GM23338 (cell line): ENCODE measurements around the gene SERPINB2. TPM values are rescaled to one million over a fixed set of nuclear protein-coding genes. Genes with fewer than 3 reads are reported as not detected.

ENCODE experiments used
- ATAC-seq: fragments of 200-7000 bp; cut with Tn5 transposase; 3 replicates; pipeline ENCODE4 v1.9.1; 2020
- DNase-seq: peaks from one replicate; pipeline ENCODE4 v3.0.0-alpha.2; 2015; ENCODE audit warnings: low spot score
- H2AFZ ChIP-seq: fragments of 200-600 bp; sonication (generic); 2 replicates; pipeline ENCODE4 v1.8.0; 2016; ENCODE audit warnings: antibody characterized with exemption, mild to moderate bottlenecking, moderate library complexity
- H3F3A ChIP-seq: fragments of 200-600 bp; sonication (generic); replicated peaks from 2 replicates; pipeline ENCODE4 v1.8.0; 2017; ENCODE audit warnings: antibody characterized with exemption, mixed run types, low read depth
- H3K27ac ChIP-seq: fragments of 200-600 bp; sonication (generic); 2 replicates; pipeline ENCODE4 v1.6.1; 2016; ENCODE audit warnings: low read depth
- H3K27me3 ChIP-seq: fragments of 200-600 bp; sonication (generic); 2 replicates; pipeline ENCODE4 v1.8.0; 2016; ENCODE audit warnings: mild to moderate bottlenecking, mixed run types, moderate library complexity; ENCODE audit not compliant: insufficient read depth
- H3K36me3 ChIP-seq: fragments of 200-600 bp; sonication (generic); 2 replicates; pipeline ENCODE4 v1.8.0; 2016; ENCODE audit warnings: mild to moderate bottlenecking; ENCODE audit not compliant: insufficient read depth
- H3K4me1 ChIP-seq: fragments of 200-600 bp; sonication (generic); 2 replicates; pipeline ENCODE4 v1.8.0; 2016; ENCODE audit warnings: mild to moderate bottlenecking, moderate library complexity; ENCODE audit not compliant: insufficient read depth
- H3K4me2 ChIP-seq: fragments of 200-600 bp; sonication (generic); 2 replicates; pipeline ENCODE4 v1.7.1; 2017; ENCODE audit warnings: mixed run types
- H3K4me3 ChIP-seq: fragments of 200-600 bp; sonication (generic); 2 replicates; pipeline ENCODE4 v1.6.1; 2016; ENCODE audit warnings: mixed run types
- H3K79me2 ChIP-seq: fragments of 200-600 bp; sonication (generic); replicated peaks from 2 replicates; pipeline ENCODE4 v1.8.0; 2017; ENCODE audit warnings: mild to moderate bottlenecking; ENCODE audit not compliant: insufficient read depth
- H3K9me2 ChIP-seq: fragments of 200-600 bp; sonication (generic); 2 replicates; pipeline ENCODE4 v1.8.0; 2017; ENCODE audit not compliant: insufficient read depth
- H4K20me1 ChIP-seq: fragments of 200-600 bp; sonication (generic); replicated peaks from 2 replicates; pipeline ENCODE4 v1.8.0; 2017; ENCODE audit warnings: mild to moderate bottlenecking; ENCODE audit not compliant: insufficient read depth
- H3K27ac Mint-ChIP-seq: 2 replicates; pipeline ENCODE4 v1.8.0; 2020; ENCODE audit warnings: inconsistent platforms, mild to moderate bottlenecking, moderate library complexity, mixed read lengths
- H3K27me3 Mint-ChIP-seq: 3 replicates; pipeline ENCODE4 v1.8.0; 2022; ENCODE audit warnings: low read depth, mild to moderate bottlenecking, moderate library complexity, mixed read lengths, inconsistent platforms; ENCODE audit not compliant: insufficient read depth, poor library complexity
- H3K36me3 Mint-ChIP-seq: 3 replicates; pipeline ENCODE4 v1.8.0; 2021; ENCODE audit warnings: low read depth, mild to moderate bottlenecking, inconsistent platforms, moderate library complexity, mixed read lengths
- H3K4me1 Mint-ChIP-seq: 3 replicates; pipeline ENCODE4 v1.8.0; 2020; ENCODE audit warnings: mild to moderate bottlenecking, inconsistent platforms, mixed read lengths
- H3K4me3 Mint-ChIP-seq: 3 replicates; pipeline ENCODE4 v1.8.0; 2021; ENCODE audit warnings: moderate library complexity, mild to moderate bottlenecking, inconsistent platforms, mixed read lengths
- H3K9me3 Mint-ChIP-seq: 3 replicates; pipeline ENCODE4 v1.8.0; 2020; ENCODE audit warnings: moderate library complexity, mild to moderate bottlenecking, inconsistent platforms, mixed read lengths
- CREB1 ChIP-seq: fragments of 250-450 bp; sonication (Bioruptor Pico); IDR thresholded peaks from 2 replicates; pipeline ENCODE4 v1.5.0; 2020; ENCODE audit warnings: low read depth, mild to moderate bottlenecking, moderate library complexity
- POLR2AphosphoS5 ChIP-seq: IDR thresholded peaks from 2 replicates; pipeline ENCODE4 v1.6.1; 2016; ENCODE audit warnings: antibody characterized with exemption, low read depth
- REST ChIP-seq: IDR thresholded peaks from one replicate; pipeline ENCODE4 v1.6.1; 2018; ENCODE audit warnings: antibody characterized with exemption; ENCODE audit not compliant: unreplicated experiment
- STAT1 ChIP-seq: IDR thresholded peaks from one replicate; pipeline ENCODE4 v1.6.1; 2016; ENCODE audit warnings: antibody characterized with exemption; ENCODE audit not compliant: unreplicated experiment
- ZNF331 ChIP-seq: fragments of 250-450 bp; sonication (Bioruptor Pico); IDR thresholded peaks from 2 replicates; pipeline ENCODE4 v1.5.0; 2020; ENCODE audit warnings: low read depth, mild to moderate bottlenecking, moderate library complexity
- polyA plus RNA-seq: library from polyadenylated mRNA; unstranded; fragments of >200 nt; fragmentation: Nextera tagmentation; extraction: Ambion mirVana; gene quantifications from 2 replicates; pipeline ENCODE4 v1.2.1, GENCODE V29; 2016
- total RNA-seq: library from RNA; depleted of rRNA; stranded (reverse); fragments of >200 nt; shearing (Covaris generic); gene quantifications from 2 replicates; pipeline ENCODE4 v1.2.3, GENCODE V29; 2014
- TF ChIP-seq, protein P1 (sequence below): fragments of 250-450 bp; sonication (Bioruptor Pico); IDR thresholded peaks from 2 replicates; pipeline ENCODE4 v1.5.0; 2020; ENCODE audit warnings: mild to moderate bottlenecking, moderate library complexity

The SERPINB2 gene
- total and polyA plus RNA-seq, 2 experiments from 2014 or later, result not detected

GRCh38 chr18:63843008-63843407, 44.5 kb upstream of the SERPINB2 start:
- Histone ChIP-seq H3K36me3 (no peaks in the 10 kb centered on the region), H2AFZ (no peak overlapping the region), H3K27me3 (no peaks in the 10 kb centered on the region), H3K4me1 (no peaks in the 10 kb centered on the region), H3K27ac (no peak overlapping the region), H3K4me2 (no peak overlapping the region), H3K4me3 (no peak overlapping the region), H3K9me2 (no peaks in the 10 kb centered on the region), H3F3A (no peaks in the 10 kb centered on the region), H4K20me1 (no peaks in the 10 kb centered on the region), H3K79me2 (no peaks in the 10 kb centered on the region)
- Mint-ChIP-seq H3K36me3 (no peaks in the 10 kb centered on the region), H3K4me3 (no peak overlapping the region), H3K4me1 (no peaks in the 10 kb centered on the region), H3K9me3 (no peaks in the 10 kb centered on the region), H3K27me3 (no peaks in the 10 kb centered on the region), H3K27ac (no peak overlapping the region)
- ATAC-seq (no peak), DNase-seq (no peak)
- no peak for TF ChIP-seq REST
- no peak for TF ChIP-seq ZNF331 (CRISPR knock-in tag)
- no peak for TF ChIP-seq STAT1
- TF ChIP-seq POLR2AphosphoS5, result no peak
- no peak for TF ChIP-seq CREB1 (CRISPR knock-in tag)
- TF ChIP-seq, protein P1, sequence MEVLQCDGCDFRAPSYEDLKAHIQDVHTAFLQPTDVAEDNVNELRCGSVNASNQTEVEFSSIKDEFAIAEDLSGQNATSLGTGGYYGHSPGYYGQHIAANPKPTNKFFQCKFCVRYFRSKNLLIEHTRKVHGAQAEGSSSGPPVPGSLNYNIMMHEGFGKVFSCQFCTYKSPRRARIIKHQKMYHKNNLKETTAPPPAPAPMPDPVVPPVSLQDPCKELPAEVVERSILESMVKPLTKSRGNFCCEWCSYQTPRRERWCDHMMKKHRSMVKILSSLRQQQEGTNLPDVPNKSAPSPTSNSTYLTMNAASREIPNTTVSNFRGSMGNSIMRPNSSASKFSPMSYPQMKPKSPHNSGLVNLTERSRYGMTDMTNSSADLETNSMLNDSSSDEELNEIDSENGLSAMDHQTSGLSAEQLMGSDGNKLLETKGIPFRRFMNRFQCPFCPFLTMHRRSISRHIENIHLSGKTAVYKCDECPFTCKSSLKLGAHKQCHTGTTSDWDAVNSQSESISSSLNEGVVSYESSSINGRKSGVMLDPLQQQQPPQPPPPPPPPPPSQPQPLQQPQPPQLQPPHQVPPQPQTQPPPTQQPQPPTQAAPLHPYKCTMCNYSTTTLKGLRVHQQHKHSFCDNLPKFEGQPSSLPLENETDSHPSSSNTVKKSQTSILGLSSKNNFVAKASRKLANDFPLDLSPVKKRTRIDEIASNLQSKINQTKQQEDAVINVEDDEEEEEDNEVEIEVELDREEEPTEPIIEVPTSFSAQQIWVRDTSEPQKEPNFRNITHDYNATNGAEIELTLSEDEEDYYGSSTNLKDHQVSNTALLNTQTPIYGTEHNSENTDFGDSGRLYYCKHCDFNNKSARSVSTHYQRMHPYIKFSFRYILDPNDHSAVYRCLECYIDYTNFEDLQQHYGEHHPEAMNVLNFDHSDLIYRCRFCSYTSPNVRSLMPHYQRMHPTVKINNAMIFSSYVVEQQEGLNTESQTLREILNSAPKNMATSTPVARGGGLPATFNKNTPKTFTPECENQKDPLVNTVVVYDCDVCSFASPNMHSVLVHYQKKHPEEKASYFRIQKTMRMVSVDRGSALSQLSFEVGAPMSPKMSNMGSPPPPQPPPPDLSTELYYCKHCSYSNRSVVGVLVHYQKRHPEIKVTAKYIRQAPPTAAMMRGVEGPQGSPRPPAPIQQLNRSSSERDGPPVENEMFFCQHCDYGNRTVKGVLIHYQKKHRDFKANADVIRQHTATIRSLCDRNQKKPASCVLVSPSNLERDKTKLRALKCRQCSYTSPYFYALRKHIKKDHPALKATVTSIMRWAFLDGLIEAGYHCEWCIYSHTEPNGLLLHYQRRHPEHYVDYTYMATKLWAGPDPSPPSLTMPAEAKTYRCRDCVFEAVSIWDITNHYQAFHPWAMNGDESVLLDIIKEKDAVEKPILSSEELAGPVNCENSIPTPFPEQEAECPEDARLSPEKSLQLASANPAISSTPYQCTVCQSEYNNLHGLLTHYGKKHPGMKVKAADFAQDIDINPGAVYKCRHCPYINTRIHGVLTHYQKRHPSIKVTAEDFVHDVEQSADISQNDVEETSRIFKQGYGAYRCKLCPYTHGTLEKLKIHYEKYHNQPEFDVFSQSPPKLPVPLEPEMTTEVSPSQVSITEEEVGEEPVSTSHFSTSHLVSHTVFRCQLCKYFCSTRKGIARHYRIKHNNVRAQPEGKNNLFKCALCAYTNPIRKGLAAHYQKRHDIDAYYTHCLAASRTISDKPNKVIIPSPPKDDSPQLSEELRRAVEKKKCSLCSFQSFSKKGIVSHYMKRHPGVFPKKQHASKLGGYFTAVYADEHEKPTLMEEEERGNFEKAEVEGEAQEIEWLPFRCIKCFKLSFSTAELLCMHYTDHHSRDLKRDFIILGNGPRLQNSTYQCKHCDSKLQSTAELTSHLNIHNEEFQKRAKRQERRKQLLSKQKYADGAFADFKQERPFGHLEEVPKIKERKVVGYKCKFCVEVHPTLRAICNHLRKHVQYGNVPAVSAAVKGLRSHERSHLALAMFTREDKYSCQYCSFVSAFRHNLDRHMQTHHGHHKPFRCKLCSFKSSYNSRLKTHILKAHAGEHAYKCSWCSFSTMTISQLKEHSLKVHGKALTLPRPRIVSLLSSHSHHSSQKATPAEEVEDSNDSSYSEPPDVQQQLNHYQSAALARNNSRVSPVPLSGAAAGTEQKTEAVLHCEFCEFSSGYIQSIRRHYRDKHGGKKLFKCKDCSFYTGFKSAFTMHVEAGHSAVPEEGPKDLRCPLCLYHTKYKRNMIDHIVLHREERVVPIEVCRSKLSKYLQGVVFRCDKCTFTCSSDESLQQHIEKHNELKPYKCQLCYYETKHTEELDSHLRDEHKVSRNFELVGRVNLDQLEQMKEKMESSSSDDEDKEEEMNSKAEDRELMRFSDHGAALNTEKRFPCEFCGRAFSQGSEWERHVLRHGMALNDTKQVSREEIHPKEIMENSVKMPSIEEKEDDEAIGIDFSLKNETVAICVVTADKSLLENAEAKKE (CRISPR knock-in tag), result no peak
